Measurements from ENCODE around the gene MED27.
"Not testable (repeated sequence)": the region's sequence is repeated elsewhere in the genome, so short reads cannot be mapped to it uniquely, and the experiment has no call there.

Gene MED27

DNA sequence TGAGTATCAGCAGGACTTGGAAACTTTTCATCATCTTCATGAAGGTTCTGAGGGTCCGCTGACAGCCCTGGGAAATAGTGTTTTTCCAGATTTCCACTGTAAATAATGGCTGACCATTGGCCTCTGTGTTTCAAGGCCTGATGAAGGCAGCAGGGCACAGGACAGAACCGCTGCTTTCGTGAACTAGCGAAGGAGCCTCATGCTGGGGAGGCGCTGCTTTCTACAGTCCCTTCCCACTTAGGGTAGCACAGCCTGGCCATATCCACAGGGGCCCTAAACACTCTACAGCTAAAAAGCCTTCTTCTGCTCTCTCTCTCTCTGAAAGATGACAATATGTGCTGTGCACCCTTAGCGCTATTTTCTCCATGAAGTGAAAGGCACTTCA is 118.2 kb downstream of the MED27 start:
- DNase-seq: no peak

DNA sequence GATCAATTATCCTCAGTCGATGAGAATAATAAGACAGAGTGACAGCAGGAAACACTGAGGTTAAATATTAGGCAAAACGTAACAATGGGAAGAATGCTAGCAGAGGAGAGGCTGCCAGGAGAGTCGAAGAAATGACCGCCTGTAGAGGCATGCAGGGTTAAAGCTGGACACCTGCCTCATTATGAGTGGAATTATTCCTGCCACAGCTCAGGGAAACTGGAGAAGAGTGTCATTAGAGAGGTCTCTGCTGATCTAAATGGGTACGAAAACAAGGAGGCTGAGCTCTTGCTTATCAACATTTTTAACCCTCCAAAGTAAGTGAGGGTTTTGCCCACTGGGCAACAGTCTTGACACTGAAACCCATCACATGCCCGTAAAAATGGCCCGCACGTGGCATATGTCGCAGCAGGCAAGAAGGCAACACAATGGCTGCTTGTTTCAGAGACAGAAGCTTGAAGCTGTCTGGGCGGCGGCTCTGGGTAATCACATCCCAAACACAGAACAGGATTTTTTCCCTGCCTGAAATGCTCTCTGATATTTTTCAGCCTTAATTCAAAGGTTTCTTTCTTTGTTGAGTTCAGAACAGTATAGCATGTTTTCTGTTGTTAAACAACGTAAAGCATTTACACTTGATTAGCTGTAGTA is 118.7 kb downstream of the MED27 start:
- DNase-seq: no peak

DNA sequence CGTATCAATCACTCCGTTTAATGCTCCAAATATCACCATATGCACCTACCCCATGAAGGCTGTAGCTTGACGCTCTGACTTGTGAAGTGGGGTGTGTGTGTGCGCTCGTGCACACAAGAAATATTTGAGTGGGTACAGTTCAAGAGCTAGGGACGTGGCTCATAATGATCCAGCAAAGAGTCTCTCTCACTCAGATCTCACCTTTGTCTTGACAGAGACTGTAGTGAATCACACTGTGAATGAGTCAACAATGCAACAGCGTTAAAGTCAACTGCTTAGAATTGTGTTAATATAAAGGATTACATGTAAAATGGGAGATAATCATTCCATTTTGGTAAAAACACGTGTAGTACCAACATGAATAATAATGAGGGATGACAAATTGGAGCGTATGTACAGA is 119.4 kb downstream of the MED27 start:
- DNase-seq: no peak

DNA sequence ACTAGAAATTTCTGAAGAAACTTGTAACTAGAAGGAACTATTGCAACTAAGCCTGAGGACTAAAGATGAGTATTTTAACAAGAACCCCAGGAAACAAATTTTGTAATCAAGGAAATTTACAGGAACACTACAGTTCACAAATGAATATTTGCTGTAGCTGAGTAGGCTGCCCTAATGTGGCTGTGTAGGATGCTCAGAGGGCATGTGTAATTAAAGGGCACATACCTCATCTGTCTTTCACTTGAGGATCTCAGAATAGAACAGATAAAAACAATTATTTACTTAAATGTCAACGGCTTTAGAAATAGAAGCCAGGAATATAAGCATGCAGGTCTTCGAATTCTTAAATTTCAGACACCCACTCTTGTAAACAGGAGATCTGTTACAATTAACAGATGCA is 119.8 kb downstream of the MED27 start:
- no peak for DNase-seq

DNA sequence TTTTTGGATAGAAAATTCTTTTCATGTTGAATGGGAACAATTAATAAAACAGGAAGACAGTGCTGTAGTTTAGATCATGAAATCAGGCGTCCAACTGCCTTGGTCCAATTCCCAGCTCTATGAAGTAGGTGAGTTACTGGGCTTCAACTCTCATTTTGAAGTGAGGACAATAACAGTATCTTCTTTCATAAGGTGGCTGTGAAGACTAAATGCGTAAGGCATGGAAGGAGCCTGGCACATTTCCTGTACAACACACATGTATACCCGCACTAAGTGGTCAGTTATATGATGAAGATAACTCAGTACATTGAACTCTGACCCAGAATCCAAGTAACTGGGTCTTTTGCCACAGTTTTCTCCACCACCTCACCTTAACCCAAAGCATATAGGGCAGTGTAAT is 120.6 kb downstream of the MED27 start:
- no peak for DNase-seq

DNA sequence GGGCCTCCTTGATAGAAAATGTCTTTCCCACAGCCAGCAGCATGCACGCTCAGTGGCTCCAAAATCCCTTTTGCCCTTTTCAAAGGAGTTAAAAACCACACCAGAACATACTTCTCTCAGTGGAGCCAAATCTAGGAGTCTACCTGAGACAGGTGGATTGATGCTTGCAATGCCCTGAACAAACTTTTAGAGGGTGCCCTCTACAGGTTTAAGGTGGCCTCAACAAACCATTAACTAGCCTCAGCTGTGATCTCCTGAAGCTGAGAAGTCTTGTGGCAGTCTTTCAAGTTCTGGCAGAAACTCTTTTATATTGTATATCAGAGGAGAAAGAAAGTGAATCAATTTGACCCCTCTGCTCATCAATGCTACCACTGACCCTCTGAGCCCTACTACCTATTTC is 125.4 kb downstream of the MED27 start:
- peak; percentile 27 for DNase-seq

DNA sequence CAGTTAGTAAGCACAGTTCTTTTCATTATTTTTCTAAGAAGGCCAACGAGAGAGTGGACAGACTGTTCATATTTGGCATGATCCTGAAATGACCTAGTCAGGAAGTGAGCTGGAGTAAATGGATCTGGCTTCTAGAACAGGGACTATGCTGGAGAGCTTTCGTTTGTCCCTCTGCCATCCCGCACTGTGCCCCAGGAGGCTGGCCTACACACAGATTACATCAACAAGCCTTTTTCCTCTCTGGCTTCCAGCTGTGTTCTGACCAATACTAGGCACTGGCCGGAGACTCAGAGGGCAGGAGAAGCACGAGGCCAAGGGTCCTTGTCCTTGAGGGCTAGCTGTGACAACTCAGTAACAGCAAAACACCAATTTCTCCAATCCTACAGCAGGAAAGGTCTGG is 127.8 kb downstream of the MED27 start:
- DNase-seq: no peak

DNA sequence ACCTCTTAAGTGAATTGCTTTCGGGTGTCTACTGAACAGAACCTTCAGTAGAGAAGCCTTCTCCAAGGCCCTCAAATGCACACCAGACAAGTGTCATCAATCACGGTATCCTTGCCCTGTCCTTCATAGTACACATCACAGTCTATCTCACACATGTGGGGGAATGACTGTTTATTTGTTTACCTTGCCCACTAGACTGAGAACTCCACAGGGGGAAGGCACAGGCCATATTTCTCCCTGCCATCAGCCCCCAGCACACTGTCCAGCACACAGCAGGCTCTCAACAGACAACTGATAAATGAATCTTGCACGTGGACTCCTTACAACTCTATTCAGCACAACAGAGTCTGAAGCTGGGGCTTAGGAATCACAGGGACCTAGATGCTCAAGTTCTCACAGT is 128.5 kb downstream of the MED27 start:
- no peak for DNase-seq

DNA sequence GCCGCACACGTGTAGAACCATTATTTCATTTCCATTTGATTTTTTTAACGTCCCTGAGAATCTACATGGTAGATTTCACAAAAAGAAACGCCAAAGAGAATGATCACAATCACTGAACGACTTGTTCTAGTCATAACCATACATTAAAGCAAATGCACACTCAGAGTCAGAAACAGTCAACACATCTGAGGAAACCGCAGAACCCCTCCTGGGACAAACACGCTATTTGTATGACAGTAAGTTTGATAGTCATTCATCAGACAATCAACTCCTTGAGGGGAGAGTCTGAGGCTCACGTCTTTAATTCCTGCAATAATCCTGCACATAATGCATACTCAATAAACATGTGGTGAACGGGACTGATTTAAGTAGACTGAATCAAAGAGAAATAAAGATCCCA is 129.2 kb downstream of the MED27 start:
- DNase-seq: no peak

DNA sequence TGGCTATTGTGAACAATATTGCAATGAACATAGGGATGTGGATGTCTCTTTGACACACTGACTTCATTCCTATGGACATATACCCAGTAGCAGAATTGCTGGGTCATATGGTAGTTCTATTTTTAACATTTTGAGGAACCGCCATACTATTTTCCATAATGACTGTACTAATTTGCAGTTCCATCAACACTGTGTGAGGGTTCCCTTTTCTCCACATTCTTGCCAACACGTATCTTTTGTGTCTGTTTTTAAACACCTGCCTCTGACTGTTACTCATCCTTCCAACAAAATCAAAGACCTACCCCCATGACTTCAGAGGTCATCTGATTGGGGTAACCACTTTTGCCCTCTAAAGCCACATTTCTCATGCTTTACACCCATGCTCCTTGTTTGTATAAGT is 133.5 kb downstream of the MED27 start:
- DNase-seq: no peak

DNA sequence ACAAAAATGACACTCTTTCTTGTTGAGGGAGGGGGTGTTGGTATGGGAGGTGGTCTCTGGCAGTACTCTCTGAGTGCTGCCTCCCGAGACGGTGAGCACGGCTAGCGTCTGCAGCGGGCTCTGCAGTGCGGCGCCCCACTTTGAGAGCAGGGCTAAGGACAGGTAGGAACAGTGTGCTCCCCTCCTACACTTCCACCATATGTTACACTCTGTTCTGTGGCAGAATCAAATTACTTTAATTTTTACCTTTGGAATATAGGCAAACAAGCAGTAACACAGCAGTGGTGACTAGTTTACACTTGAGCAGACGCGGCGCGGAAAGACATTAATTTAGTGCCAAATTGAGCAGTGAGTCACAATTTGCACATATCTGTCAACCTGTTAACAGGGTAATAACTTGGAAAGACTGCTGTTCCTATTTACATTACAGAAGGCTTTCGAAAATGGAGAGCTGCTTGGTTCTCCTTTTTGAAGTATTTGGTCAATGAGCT is 136.3 kb downstream of the MED27 start:
- DNase-seq: no peak

DNA sequence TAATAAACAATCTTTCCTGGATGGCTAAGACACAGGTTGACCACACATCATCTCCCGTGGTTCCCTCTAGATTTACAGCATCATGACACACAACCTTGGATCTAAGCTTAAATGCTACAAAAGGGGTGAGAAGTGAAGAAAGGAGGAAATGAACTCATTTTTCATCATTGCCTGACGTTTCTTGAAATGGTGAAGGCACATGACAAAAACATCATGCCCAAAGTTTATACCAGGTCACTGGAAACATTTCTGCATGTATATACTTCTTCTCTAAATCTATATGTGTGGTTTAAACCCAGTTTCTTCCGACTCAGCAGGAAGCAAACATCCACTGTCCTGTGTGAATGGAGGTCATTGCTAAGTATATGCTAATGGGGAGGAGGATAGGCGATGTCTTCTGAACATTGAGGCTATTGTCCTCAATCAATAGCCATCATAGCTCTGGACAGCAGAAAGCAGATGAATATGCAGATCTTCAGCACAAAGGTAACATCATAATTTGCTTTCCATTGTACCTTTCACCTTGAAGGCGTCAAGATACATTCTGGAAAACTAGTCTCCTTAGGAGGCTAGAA is 137.4 kb downstream of the MED27 start:
- no peak for DNase-seq

DNA sequence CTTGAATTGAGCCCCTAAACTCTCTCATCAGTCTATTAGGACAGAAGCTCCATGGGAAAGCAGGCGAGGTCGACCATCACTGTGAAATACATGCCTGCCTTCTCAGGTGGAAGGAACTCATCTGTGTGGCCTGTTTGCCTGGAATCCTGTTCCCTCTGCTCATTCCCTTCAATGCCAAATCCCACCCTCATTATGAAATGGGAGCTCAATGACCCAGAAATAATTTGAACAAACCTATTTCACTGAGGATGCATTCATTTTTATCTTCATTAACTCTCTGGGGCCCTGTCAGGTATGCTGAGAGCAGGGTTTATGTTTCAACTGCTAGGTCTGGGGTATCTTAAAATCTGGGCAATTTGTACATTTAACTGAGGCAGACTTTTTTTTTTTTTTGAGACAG is 142.2 kb downstream of the MED27 start:
- DNase-seq: no peak

DNA sequence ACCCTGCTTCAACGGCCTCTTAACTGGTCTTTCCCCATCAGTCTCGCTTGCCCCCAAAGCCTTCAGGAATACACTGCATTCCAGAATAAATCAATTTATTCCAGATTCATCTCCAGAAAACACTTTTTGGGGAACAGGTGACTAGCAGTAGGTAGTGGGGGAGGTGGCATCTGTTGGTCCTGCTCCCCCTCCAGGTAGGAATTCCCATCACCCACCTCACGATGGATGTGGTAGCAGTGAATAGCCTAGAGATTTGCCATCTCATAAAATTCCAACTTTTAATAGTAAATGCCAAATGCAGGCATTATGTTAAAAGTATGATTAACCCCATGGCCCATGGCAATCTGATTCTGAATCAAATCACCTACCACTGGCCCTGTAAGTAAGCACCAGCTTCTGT is 142.7 kb downstream of the MED27 start:
- no peak for DNase-seq

DNA sequence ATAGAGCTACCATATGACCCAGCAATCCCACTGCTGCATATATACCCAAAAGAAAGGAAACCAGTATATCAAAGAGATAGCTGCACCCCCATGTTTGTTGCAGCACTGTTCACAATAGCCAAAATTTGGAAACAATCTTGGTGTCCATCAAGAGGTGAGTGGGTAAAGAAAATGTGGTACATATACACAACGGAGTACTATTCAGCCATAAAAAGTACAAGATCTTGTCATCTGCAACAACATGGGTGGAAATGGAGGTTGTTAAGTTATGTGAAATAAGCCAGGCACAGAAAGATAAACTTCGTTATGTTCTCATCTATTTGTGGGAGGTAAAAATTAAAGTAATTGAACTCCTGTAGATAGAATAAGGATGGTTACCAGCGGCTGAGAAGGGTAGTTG is 145.0 kb downstream of the MED27 start:
- no peak for DNase-seq

DNA sequence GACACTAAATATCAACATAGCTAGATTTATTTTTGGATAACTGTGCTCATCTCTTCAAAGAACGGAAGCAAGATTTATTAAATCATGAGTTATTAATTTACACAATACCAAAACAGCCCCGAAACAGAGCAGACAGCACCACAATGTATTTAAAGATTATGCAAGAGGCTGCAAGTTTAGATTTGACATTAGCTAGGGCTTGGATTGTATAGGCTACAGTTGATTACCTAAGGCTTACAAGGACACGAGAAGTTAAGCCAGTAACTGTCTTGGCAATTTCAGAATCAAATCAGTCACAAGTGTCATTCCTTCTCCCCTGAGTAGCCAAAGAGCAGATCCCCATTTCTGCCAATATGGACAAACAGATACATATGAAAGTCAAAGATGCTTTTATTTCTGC is 152.6 kb downstream of the MED27 start:
- DNase-seq: no peak

DNA sequence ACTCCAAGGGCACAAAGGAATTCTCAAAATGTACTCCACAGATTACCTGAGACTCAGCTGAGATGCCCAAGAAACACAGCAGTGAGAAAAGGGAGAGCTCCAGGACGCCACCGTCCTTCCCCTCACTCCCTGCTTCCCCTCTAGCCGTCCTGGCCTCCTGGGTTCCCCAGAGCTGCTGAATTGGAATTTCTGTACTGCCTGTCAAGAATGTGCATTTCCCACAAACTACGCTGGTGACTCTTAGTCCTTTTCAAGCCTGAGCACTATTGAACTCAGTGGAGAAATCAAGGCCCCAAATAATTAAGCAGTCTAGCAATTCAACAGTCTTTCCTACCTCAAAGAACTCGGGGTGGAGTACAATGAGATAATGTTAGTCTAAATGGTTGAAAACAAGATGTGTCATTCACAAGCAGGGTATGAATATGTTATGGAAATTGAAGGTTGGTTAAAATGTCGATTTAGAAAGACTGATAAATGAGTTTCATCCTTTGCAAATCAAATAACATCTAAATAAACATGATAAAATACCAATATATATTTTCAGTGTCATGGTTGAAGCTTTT is 153.2 kb downstream of the MED27 start:
- no peak for DNase-seq

DNA sequence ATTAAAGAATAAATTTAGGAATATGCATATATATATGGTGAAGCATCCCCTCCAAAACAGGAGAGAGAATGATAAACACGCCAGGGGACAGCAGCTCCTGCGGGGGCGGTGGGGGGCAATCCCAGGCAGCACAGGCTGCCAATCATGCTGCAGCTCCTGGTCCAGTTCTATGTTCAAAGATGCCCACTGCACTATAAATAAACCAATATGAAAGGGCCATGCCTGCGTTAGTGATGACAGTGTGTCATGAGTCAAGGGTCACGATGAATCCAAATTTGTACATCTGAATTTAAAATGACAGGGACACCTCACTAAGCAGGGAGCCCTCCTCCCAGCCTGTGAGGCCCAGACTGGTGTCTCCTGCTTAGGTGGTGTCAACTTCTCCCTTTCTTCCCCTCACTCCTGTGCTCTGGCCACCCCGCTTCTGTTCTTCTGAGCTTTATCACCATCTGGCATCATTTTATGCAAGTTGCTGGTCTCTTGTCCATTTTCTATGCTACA is 153.9 kb downstream of the MED27 start:
- no peak for DNase-seq

DNA sequence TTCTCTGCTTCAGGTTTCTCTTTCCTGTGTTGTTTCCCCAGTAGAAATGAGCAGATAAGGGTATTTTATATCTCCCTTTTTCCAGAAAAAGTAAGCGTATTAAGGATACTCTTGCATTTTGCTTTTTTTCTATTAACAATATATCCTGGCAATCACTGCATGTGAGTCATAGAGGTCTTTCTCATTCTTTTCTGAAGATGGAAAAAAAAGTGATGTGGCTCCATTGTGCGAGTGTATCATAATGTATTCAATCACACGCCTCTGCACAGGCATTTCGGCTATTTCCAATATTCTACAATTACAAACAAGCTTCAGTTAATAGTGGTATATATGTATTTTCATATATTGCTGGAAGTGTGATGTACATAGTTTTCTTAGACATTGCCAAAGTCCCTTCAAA is 155.9 kb downstream of the MED27 start:
- no peak for DNase-seq

DNA sequence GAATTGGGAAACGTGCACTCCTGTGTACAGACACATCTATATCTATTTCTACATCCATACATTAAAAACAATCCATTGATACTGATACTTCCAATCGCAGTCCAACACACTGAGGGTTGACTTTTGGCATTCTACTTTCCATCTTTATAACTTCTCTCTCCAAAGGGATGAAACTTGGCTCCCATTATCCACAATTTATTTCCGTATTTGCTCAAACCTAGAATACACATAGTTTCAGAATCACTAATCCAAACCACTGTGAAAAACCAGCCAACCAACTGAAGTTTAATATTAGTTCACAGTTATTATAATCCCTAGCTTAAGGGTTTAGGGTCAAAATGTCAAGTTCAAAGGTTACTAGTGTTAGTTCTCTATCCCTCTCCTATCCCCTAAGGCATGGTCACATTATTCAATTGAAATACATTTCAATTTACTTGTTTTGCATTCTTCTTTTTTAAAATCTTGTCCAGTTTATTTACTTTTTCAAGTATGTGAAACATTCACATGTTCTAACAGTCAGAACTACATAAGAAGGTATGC is 156.5 kb downstream of the MED27 start:
- no peak for DNase-seq

DNA sequence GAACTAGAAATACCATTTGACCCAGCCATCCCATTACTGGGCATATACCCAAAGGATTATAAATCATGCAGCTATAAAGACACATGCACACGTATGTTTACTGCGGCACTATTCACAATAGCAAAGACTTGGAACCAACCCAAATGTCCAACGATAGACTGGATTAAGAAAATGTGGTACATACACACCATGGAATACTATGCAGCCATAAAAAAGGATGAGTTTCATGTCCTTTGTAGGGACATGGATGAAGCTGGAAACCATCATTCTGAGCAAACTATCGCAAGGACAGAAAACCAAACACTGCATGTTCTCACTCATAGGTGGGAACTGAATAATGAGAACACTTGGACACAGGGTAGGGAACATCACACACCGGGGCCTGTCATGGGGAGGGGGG is 158.0 kb downstream of the MED27 start:
- DNase-seq: not testable (repeated sequence)

DNA sequence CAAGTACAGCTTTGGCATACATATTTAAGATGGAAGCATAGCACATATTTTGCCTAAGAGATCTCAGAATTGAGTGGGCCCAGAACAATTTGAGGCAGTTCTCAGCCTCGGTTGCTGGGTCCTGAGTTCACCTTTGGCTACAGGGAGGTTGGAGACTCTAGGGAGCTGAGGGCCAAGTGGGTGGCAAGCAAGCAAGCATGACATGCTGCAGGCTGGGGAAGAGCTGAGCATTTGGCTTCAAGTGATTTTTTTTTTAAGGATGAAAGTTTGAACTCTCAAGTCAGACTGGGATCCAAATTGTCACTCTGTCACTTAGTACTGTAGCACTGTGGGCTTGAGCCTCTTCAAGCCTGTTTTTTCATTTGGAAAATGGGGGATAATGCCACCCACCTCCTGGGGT is 160.5 kb downstream of the MED27 start:
- DNase-seq: no peak

DNA sequence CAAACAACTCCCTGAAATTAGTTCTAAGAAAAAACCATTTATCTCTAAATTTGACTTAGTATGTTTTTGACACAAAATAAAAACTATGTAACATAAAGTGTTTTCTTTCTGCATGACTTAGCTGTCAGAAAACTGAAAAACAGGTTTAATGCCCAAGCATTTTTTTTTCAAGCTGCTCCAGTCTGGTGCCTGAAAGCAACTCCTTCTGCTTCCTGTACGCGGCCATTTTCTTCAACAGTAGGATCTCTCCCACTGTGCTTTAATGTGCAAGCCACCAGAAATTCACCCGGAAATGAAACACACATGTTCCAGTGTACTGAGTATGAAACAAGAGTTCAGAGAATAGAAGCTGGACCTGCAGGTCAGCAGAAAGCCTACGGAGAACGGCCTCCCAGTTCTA is 161.2 kb downstream of the MED27 start:
- DNase-seq: no peak

DNA sequence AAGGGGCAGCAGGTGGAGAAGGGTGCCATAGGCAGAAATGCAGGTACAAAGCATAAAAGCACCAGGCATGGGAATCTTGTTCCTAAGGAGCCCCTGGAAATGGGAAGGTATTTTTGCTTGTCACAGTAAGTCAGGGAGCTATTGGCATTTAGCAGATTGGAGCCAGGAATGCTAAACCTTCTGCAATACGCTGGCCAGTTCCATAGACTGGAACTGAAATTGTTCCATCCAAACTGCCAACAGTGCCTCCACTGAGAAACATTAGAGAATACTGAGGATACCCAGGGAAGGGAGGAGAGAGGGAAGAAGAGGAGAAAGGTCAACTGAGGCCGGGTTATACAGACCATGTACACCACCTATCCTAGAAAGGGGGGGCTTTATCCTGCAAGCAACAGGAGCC is 162.7 kb downstream of the MED27 start:
- no peak for DNase-seq

DNA sequence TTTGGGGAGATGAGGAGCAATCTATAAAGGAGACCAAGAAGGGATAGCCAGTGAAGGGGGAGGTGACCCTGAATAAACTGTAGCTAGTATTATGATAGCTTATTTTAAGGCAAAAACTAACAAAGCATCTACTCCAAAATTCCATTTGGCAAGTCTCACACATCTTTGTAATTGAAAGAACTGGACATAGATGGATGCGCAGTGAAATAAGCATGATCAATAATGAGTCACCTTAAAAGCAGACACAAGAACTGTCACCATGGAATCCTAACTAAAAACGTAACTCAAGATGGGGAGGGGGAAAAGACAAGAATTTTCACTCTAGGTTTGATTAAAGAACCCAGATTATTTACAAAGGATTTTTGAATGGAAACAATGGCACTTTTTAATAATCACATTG is 164.5 kb downstream of the MED27 start:
- DNase-seq: no peak

Data from NCI-H82 (cell line).